SU-DHL-6 (cell line): ENCODE results near the gene TGM2.

Experiments used
- H2AFZ ChIP-seq: fragments of 200-600 bp; sonication (generic); 2 replicates; pipeline ENCODE4 v1.6.1; 2014; ENCODE audit warnings: low read depth, mild to moderate bottlenecking, moderate library complexity, mixed read lengths, antibody characterized with exemption, low read length; ENCODE audit not compliant: severe bottlenecking
- H3F3A ChIP-seq: fragments of 200-600 bp; shearing (Covaris generic); 2 replicates; pipeline ENCODE4 v1.6.0; 2016; ENCODE audit warnings: antibody characterized with exemption, mild to moderate bottlenecking; ENCODE audit not compliant: insufficient read depth
- H3K27ac ChIP-seq: fragments of 200-600 bp; sonication (generic); 2 replicates; pipeline ENCODE4 v1.5.1; 2016; ENCODE audit warnings: low read depth, mild to moderate bottlenecking, low read length, moderate library complexity, mixed read lengths
- H3K27me3 ChIP-seq: fragments of 200-600 bp; sonication (generic), shearing (Covaris generic); 2 replicates; pipeline ENCODE4 v1.6.0; 2014; ENCODE audit warnings: mild to moderate bottlenecking, low read length
- H3K36me3 ChIP-seq: fragments of 200-600 bp; sonication (generic); 2 replicates; pipeline ENCODE4 v1.6.1; 2014; ENCODE audit warnings: mild to moderate bottlenecking, low read length, mixed read lengths
- H3K4me2 ChIP-seq: fragments of 300-600, 200-600 bp; shearing (Covaris generic), sonication (generic); 2 replicates; pipeline ENCODE4 v1.6.0; 2014; ENCODE audit warnings: low read length, low read depth, mild to moderate bottlenecking; ENCODE audit not compliant: poor library complexity, severe bottlenecking
- H3K4me3 ChIP-seq: fragments of 200-600 bp; sonication (generic); 2 replicates; pipeline ENCODE4 v1.5.1; 2014; ENCODE audit warnings: antibody characterized with exemption, low read length, mild to moderate bottlenecking, mixed read lengths; ENCODE audit not compliant: insufficient read depth, poor library complexity, severe bottlenecking
- H3K79me2 ChIP-seq: fragments of 200-600 bp; sonication (generic); 2 replicates; pipeline ENCODE4 v1.6.1; 2014; ENCODE audit warnings: mild to moderate bottlenecking, low read length, moderate library complexity; ENCODE audit not compliant: insufficient read depth
- H3K9ac ChIP-seq: fragments of 200-600 bp; sonication (generic); 2 replicates; pipeline ENCODE4 v1.7.0; 2014; ENCODE audit warnings: mild to moderate bottlenecking, low read length
- H3K9me2 ChIP-seq: fragments of 200-600 bp; sonication (generic); replicated peaks from 2 replicates; pipeline ENCODE4 v1.6.1; 2014; ENCODE audit warnings: low read length; ENCODE audit not compliant: insufficient read depth
- H3K9me3 ChIP-seq: fragments of 200-600 bp; sonication (generic); 2 replicates; pipeline ENCODE4 v1.6.1; 2014; ENCODE audit warnings: low read length, mixed read lengths; ENCODE audit not compliant: insufficient read depth
- H4K20me1 ChIP-seq: fragments of 200-600 bp; sonication (generic); 2 replicates; pipeline ENCODE4 v1.6.1; 2014; ENCODE audit warnings: low read depth, mild to moderate bottlenecking, antibody characterized with exemption, low read length, moderate library complexity, mixed read lengths
- EZH2phosphoT487 ChIP-seq: fragments of 200-600 bp; sonication (generic), shearing (Covaris generic); conservative IDR thresholded peaks from 2 replicates; pipeline ENCODE4 v1.6.1; 2018; ENCODE audit warnings: mild to moderate bottlenecking, antibody characterized with exemption, low read length, moderate library complexity, mixed read lengths
- TF ChIP-seq, protein P1 (sequence below): fragments of 200-600 bp; sonication (generic); IDR thresholded peaks from one replicate; pipeline ENCODE4 v1.5.1; 2017; ENCODE audit warnings: antibody characterized with exemption, mild to moderate bottlenecking, low read length, moderate library complexity; ENCODE audit not compliant: insufficient read depth, poor library complexity, severe bottlenecking

The TGM2 gene

DNA sequence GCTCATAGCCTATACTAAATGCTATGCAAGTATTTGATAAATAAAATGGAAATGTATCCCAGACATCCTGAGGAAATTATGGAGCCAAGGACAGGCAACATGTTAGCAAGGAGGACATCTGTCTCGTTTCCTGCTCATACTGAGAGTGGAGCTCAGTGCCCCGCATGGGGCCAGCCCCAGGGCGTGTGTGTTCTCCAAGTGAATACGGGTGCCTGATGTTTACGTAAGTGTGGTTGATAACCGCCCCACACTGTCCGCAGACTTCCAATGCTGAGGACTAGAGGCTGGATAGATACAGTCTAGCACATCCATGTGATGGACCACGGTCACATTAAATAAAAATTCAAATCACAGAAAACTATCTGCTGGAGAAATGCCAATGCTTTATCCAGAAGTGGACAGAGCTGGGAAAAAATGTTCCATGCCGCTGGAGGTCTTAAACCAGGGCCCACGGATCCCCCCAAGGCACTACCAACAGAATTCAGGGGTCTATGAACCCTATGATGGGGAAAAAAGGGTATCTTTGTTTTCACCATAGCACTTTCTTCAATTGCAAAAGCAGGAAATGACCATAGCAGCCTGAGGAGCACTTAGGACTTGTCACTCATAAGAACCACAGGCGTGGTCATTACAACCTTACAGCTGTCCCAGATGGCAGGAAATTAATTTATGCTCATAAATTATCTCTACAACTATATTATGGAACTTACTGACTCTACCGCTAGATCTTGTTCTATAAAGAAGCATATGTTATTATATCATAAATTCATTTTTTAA is 24.9 kb downstream of the TGM2 start:
- Histone ChIP-seq H3K9me2 (no peaks in the 10 kb centered on the region), H3K27ac (no peak overlapping the region), H3K27me3 (no peaks in the 10 kb centered on the region), H3K9me3 (no peaks in the 10 kb centered on the region), H3F3A (no peaks in the 10 kb centered on the region), H3K4me2 (no peak overlapping the region), H3K4me3 (no peak overlapping the region), H3K36me3 (no peaks in the 10 kb centered on the region), H3K9ac (no peak overlapping the region), H2AFZ (no peak overlapping the region), H4K20me1 (no peaks in the 10 kb centered on the region), H3K79me2 (no peaks in the 10 kb centered on the region)
- no peak for TF ChIP-seq EZH2phosphoT487
- TF ChIP-seq, protein P1, sequence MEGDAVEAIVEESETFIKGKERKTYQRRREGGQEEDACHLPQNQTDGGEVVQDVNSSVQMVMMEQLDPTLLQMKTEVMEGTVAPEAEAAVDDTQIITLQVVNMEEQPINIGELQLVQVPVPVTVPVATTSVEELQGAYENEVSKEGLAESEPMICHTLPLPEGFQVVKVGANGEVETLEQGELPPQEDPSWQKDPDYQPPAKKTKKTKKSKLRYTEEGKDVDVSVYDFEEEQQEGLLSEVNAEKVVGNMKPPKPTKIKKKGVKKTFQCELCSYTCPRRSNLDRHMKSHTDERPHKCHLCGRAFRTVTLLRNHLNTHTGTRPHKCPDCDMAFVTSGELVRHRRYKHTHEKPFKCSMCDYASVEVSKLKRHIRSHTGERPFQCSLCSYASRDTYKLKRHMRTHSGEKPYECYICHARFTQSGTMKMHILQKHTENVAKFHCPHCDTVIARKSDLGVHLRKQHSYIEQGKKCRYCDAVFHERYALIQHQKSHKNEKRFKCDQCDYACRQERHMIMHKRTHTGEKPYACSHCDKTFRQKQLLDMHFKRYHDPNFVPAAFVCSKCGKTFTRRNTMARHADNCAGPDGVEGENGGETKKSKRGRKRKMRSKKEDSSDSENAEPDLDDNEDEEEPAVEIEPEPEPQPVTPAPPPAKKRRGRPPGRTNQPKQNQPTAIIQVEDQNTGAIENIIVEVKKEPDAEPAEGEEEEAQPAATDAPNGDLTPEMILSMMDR = no peak

DNA sequence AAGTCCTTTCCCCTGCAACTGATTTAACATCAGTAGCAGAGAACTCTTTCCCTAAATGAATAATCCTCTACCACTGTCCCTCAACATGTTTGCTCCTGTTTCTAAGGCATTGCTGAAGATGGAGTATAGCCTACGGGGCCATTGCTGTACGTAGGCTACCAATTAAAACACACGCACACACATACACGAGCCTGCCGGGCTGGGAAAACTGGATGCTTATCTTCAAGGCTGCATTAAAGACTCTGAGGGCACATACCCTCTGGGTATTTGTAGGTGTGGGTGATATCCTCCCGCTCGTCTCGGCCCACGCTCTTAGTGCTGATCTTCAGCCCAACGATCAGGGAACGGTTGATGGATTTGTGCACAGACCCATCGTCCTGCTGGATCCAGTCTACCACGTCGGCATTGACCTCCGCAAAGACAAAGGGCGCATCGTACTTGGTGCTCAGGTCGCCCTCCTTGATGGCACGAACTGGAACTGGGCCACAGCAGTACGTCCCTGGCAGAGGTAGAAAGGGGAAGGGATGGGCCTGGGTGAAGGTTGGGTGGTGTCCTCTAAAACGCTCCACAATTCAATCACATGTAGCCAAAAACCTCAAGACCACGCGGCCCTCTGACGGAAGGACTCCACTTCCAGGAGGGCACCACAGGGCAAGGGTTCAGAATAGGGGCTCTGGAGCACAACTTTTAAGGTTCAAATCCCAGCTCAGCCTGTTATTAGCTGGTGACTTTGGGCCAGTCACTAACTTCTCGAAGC is 25.7 kb downstream of the TGM2 start:
- H3K9me3 ChIP-seq = no peaks in the 10 kb centered on the region
- no peaks in the 10 kb centered on the region for H3K36me3 ChIP-seq
- no peak overlapping the region for H3K4me3 ChIP-seq
- no peak for TF ChIP-seq EZH2phosphoT487
- TF ChIP-seq, protein P1 = no peak
- H3K4me2 ChIP-seq = no peak overlapping the region
- H3K79me2 ChIP-seq = no peaks in the 10 kb centered on the region
- H3F3A ChIP-seq = no peaks in the 10 kb centered on the region
- no peak overlapping the region for H3K27ac ChIP-seq
- H3K27me3 ChIP-seq = no peaks in the 10 kb centered on the region
- no peaks in the 10 kb centered on the region for H4K20me1 ChIP-seq
- no peaks in the 10 kb centered on the region for H3K9me2 ChIP-seq
- H3K9ac ChIP-seq = no peak overlapping the region
- H2AFZ ChIP-seq = no peak overlapping the region

DNA sequence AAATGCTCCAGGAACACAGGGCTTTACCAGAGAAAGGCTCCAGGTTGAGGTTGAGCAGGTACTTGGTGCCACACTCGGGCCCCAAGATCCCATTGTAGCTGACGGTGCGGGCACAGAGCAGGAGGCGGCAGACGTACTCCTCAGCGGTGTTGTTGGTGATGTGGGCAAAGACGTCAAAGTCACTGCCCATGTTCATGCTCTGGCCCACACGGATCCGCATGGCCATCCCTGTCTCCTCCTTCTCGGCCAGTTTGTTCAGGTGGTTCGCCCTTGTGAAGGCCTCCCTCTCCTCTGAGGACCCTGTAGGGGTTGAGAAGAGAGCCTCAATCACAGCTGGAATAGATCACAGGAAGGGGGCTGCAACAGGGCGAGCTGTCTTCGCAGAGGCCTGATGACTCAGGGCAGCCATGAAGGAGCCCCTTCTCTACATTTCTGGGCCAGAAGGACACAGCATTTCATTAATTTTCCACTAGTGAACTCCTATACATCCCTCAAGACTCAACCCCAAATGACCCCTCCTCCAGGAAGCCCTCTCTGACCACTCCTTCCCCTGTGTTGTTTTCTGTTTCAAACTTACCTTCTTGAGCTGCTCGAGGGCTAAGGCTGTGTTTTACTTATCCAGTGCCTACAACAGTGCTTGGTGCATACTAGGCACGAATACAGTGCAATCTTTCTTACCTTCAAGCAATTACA is 26.8 kb downstream of the TGM2 start:
- Histone ChIP-seq H3K79me2 (no peaks in the 10 kb centered on the region), H3K4me3 (no peak overlapping the region), H4K20me1 (no peaks in the 10 kb centered on the region), H3K27me3 (no peaks in the 10 kb centered on the region), H3F3A (no peaks in the 10 kb centered on the region), H3K36me3 (no peaks in the 10 kb centered on the region), H3K4me2 (no peak overlapping the region), H3K9ac (no peak overlapping the region), H3K9me3 (no peaks in the 10 kb centered on the region), H3K9me2 (no peaks in the 10 kb centered on the region), H3K27ac (no peak overlapping the region), H2AFZ (no peak overlapping the region)
- TF ChIP-seq, protein P1 = no peak
- no peak for TF ChIP-seq EZH2phosphoT487
